Measurements from ENCODE around the gene OSBPL3. TPM values are rescaled to one million over a fixed set of nuclear protein-coding genes. Genes with fewer than 3 reads are reported as not detected.

The OSBPL3 gene
- total and polyA plus RNA-seq, 10 donors, result 10.3 to 33.9 (median 26.8) TPM

- Histone ChIP-seq H3K36me3 (no peaks in the 10 kb centered on the region), H3K4me1 (peaks cover 13 to 67% (median 32%) of the 10 kb centered on the region in 6 donors), H3K27me3 (replicated peaks in 1 of 7) (peaks cover 0 to 28% (median 0%) of the 10 kb centered on the region in 7 donors), H3K4me3 (peak overlapping the region; percentile 59 to 85 (median 78)), H3K9me3 (no peaks in the 10 kb centered on the region), H3K27ac (peak overlapping the region; percentile 67 to 91 (median 86))
- TF ChIP-seq POLR2A (IDR thresholded peaks at IDR 0.05) (no peak), POLR2AphosphoS5 (IDR thresholded peaks at IDR 0.05) (no peak), CTCF (IDR thresholded peaks at IDR 0.05 in 8 of 11, conservative IDR thresholded peaks at IDR 0.05 in 3 of 11) (no peak)
- intact Hi-C loops (cut with DNase I; ENCODE audit: low total_unique reads), result no loop called here
- no peak for DNase-seq
- 3 to 5% (median 3%) methylated on average over 26 of the region's 26 CpGs for WGBS, 5 donors
Observed at GRCh38 chr7:24980534-24981170, 674 bp upstream of the OSBPL3 start.

GRCh38 chr7:24979470-24979862 lies 512 bp downstream of the OSBPL3 start:
- peak overlapping the region; percentile 59 to 85 (median 78) for H3K4me3 ChIP-seq
- intact Hi-C loops (cut with DNase I; ENCODE audit: low total_unique reads), result loop anchor here (5.0 kb wide), 1 partner anchor 157 kb away; no protein-coding TSS in a partner anchor
- H3K4me1 ChIP-seq, result peaks cover 13 to 71% (median 32%) of the 10 kb centered on the region in 6 donors
- H3K36me3 ChIP-seq, result no peaks in the 10 kb centered on the region
- H3K9me3 ChIP-seq, result no peaks in the 10 kb centered on the region
- DNase-seq, result peak; percentile 96
- 0% methylated on average over 6 to 42 of the region's 42 CpGs for WGBS, 5 donors
- peaks cover 0 to 28% (median 0%) of the 10 kb centered on the region in 7 donors for H3K27me3 ChIP-seq (replicated peaks in 1 of 7)
- peak overlapping the region; percentile 67 to 91 (median 86) for H3K27ac ChIP-seq
- no peak for TF ChIP-seq POLR2A (IDR thresholded peaks at IDR 0.05)
- TF ChIP-seq POLR2AphosphoS5 (IDR thresholded peaks at IDR 0.05), result peak; percentile 67 to 75 (median 73)
- TF ChIP-seq CTCF (IDR thresholded peaks at IDR 0.05 in 8 of 11, conservative IDR thresholded peaks at IDR 0.05 in 3 of 11), result peak; percentile 20 to 67 (median 45)

GRCh38 chr7:24978843-24979469 lies 1.0 kb downstream of the OSBPL3 start:
- TF ChIP-seq POLR2A (IDR thresholded peaks at IDR 0.05) (no peak), POLR2AphosphoS5 (IDR thresholded peaks at IDR 0.05) (no peak), CTCF (IDR thresholded peaks at IDR 0.05 in 8 of 11, conservative IDR thresholded peaks at IDR 0.05 in 3 of 11) (no peak)
- Histone ChIP-seq H3K4me3 (peak overlapping the region; percentile 59 to 85 (median 78)), H3K36me3 (no peaks in the 10 kb centered on the region), H3K4me1 (peaks cover 13 to 71% (median 32%) of the 10 kb centered on the region in 6 donors), H3K27me3 (replicated peaks in 1 of 7) (peaks cover 0 to 28% (median 0%) of the 10 kb centered on the region in 7 donors), H3K27ac (peak overlapping the region; percentile 67 to 91 (median 86)), H3K9me3 (no peaks in the 10 kb centered on the region)
- peak; percentile 84 for DNase-seq
- 29 to 33% (median 32%) methylated on average over 29 of the region's 29 CpGs for WGBS, 5 donors
- intact Hi-C loops (cut with DNase I; ENCODE audit: low total_unique reads), result loop anchor here (5.0 kb wide), 1 partner anchor 157 kb away; no protein-coding TSS in a partner anchor
